HG03039 (cell line): ENCODE results near the gene LRFN2.

ENCODE experiments used
- ATAC-seq: cut with Tn5 transposase; IDR thresholded peaks from one replicate; pipeline ENCODE4 v1.9.1; 2021; ENCODE audit warnings: mild to moderate bottlenecking, moderate library complexity; ENCODE audit not compliant: unreplicated experiment

The LRFN2 gene

DNA sequence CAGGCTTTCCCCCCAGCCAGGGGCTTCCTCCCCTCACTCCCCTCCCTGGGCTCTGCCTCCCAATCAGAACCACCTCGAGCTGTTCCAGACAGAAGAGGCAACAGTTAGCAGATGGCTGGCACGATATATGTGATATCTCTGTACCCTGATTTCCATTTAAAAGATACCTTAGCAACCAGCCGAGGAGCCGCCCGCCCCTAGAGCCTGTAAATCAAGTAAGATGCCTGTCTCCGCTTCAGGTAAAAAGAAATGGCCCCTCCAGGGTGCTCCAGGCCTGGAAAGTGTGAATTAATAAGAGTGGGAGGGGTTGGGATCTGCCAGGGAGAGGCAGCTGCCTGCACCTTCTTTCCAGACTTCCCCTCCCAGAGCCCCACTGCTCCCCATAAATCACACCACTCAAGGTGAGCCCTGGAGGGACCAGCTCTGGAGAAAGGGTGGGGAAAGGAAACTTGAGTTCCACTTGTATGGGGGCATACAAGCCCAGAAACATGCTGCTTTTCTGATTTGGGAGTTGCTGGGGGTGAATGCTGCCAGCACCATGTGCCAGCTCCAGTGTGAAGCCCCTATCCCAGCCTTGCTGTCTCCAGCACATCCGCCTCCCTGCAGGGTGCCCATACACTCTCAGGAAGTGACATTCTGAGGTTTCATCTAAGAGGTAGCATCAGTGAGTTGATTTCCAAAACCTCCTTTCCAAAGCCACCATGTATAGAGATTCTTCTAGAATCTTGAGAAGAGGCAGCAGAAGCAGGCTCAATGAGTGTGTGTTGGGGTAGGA is 148.0 kb downstream of the LRFN2 start:
- no peak for ATAC-seq

GRCh38 chr6:40438246-40438887 is 148.8 kb downstream of the LRFN2 start:
- ATAC-seq = no peak

DNA sequence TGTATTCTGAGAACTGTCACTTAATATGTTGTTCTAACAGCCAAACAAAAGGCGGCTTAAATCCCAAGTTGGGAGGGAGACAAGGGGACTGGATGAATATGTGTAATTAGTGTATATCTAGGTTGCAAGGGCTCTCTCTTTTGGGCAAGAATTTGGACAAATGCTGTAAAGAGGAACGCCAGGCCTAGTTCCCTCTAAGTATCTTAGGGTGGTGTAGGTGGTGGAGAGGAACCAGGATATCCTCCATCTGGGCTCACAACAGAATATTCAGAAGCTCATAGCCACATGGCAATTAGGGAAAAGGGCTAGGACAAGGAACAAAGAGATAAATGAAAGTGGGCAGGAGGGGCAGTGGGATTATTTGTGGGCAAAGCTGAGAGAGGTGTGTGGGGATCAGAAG is 149.5 kb downstream of the LRFN2 start:
- ATAC-seq = no peak

DNA sequence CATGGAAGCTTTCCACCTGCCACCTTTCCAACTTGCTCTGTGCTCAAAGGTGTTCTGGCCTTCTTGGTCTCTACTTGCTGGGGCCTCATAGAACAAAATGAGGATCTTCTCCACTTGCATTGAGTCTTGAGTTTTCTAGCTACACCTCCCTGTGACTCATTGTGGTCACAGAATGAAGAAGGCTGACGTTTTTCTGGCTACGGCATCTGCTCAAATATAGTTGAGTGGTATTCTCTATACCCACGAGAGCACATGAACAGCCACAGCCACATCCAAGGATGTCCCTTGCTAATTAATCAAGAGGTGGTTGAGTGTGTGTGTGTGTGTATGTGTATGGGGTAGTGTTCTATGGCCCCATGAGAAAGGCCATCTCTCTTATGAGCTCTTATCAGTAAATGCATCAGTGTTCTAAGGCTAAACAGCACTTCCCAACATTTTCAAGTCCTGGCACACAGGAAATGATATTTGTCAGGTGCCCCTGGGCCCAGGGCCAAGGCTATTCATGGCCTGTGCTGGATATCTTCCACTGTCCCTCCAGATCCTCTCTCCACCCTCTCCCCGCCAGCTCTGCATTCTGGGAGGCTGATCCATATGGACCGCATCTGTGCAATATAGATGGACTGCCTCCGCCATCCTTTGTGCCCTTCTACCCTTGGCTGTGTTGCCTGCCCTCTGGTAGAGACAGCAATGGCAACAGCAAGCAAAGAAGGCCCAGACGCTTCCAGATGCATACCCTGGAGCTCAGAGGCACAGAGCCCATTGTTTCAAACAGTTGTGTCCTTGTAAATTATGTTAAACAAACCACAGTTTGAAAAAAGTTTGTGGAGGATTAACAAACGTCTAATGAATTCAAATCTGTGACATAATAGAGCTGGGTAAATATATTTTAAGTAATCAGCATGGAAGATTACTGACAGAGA is 150.2 kb downstream of the LRFN2 start:
- no peak for ATAC-seq

GRCh38 chr6:40432982-40433381 is 154.2 kb downstream of the LRFN2 start:
- no peak for ATAC-seq

DNA sequence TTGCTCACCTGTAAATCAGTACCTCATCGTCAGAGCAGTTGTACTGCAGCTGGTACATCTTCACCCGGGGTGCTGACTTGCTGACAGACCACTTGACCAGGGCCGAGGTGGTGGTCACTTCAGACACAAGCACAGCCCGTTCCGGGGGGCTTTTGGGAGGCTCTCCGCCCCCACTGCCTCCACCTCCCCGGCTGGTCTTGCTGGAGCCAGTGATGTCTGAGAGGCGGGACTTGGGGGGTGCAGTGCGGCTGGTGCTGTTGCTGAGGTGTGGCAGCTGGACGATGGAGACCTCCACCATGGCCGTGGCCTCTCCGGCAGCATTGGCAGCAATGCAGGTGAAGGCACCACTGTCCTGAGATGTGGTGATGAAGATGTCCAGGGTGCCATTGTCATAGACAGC is 155.5 kb downstream of the LRFN2 start:
- ATAC-seq = no peak

DNA sequence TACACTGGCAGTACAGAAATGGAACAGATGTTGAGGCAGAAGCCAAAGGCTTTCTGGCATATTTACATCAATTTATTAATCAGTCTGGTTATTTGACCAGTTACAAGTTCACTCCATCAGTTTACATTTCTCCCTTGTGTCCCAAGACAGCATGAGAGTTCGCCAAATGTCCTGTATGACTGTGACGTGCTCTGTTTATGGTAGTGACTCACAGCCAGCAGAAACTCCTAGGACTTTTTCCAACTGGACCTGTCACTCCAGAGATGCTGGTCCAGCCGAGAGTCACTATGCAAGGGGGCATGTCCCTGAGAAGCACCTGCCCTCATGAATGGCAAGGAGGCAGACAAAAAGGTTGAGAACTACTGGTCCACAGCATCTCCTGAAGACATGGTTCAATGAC is 160.0 kb downstream of the LRFN2 start:
- no peak for ATAC-seq

DNA sequence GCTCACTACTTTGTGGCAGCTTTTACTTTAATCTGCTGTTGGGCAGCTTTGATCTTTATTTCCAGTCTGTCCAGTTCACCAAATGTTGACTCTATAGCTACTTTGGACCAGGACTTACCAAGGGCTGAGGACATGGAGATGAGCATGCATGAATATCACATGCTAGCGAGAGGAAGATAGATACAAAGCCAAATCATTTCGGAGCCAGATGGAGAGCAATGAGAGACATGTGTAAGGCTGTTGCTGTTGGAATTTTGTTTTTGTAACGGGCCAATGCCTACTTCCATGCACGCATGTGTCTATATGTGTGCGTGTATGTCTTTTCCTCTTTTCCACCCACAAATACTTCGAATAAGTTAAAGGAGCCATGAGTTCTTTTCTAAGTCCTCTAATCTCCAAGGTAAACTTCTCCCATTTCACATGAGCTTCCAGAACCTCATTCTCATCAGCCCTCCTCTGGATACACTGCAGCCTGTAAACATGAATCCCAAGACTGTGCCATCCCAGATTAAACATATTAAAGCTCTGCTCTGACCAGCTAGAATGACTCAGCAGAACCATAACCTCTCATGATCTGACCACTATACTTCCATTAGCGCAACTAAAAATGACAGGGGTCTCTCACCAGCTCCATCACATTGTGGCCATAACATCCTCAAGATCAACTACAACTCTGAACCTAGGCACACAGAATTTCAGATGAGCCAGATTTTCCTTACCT is 160.7 kb downstream of the LRFN2 start:
- no peak for ATAC-seq

- ATAC-seq = no peak
Observed at GRCh38 chr6:40425192-40425919, 161.8 kb downstream of the LRFN2 start.

- ATAC-seq = no peak
Observed at GRCh38 chr6:40422046-40422445, 165.1 kb downstream of the LRFN2 start.

DNA sequence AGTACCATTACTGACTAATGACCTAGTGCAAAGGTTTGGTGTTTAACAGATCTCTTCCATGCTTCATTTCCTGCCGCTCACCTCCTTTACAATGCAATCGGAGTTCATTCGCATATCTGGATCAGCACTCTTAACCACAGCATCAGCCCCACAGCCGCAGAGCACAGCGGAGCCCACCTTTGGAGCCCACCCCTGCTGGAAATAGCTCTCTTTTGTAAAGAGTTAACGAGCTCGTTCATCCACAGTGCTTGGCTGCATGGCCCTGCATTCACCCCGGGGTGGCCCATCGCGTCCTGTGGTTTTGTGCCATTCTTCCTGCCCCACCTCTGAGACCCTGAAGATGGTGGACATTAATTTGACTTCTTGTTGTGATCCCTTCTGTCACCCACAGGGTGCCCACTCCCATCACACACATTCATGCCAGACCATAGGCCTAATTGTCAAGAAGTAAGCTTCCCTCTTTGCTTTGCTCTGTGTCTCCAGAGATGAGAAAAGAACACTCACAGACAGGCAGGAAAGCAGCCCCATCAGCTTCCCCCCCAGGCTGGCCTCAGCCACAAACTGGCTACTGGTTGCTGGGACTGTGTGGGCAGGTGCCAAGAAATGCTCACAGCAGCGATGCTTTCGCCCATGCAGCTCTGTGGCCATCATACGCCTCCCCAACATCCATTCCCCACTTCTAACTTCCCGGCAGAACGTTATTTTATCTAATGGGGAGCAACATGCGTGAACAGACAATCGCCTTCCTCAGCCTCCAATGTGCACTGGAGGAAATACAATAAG is 167.0 kb downstream of the LRFN2 start:
- ATAC-seq = no peak

- no peak for ATAC-seq
Observed at GRCh38 chr6:40419377-40419776, 167.8 kb downstream of the LRFN2 start.

- ATAC-seq = no peak
Observed at GRCh38 chr6:40417031-40417430, 170.1 kb downstream of the LRFN2 start.

GRCh38 chr6:40414617-40415016 is 172.5 kb downstream of the LRFN2 start:
- ATAC-seq = no peak

DNA sequence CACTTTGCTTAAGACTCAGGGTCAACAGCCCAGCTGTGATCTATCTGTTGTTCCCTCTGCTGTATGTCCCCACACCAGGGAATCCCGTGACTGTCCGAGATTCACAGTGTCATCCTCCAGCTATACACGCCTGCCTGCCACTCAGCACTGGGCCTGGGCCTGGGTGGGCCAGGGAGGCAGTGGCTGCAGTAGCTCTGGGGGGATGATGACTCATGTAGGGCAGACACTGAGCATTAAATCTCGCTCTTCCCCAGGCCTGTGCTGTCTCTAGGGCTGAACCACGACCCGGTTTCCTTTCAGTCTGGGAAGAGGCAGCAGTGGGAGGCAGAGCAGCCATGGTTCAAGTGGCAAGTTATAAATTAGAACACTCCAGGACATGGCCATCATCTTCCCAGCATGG is 173.9 kb downstream of the LRFN2 start:
- ATAC-seq = no peak

GRCh38 chr6:40411881-40412280 is 175.3 kb downstream of the LRFN2 start:
- ATAC-seq = no peak

GRCh38 chr6:40410821-40411220 is 176.3 kb downstream of the LRFN2 start:
- ATAC-seq = no peak

GRCh38 chr6:40409716-40410397 is 177.3 kb downstream of the LRFN2 start:
- ATAC-seq = no peak
